Measurements from ENCODE around the gene TEKT5.

The TEKT5 gene

DNA sequence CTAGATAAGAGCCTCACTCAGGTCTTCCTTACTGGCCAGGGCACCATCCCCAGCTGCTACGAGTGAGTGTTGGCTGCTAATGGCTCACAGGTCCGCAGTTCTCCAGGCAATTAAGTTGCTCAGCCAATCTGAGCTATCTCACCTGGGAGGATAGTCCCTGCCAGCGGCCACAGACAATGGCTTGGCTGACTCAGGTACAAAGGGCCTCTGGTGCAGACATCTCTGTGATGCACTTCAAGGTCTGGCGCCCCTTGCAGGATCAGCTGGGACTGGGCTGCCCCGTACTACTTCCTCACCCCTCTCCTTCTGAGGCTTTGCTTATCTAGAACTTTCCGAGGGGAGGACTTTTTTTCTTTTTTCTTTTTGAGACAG lies 65.2 kb downstream of the TEKT5 start:
- H3K4me3 ChIP-seq (ENCODE audit: low read length in 2 of 2), result no peak overlapping the region
- H3K14ac ChIP-seq (ENCODE audit: low read length), result no peak overlapping the region
- no peak overlapping the region for H2BK15ac ChIP-seq (ENCODE audit: low read length)
- no peaks in the 10 kb centered on the region for H3K36me3 ChIP-seq (replicated peaks in 1 of 2; ENCODE audit: control insufficient read depth in 2 of 2, insufficient read depth in 2 of 2, low read length in 2 of 2)
- H3K79me1 ChIP-seq (ENCODE audit: low read depth, low read length), result no peaks in the 10 kb centered on the region
- no peak overlapping the region for H2BK12ac ChIP-seq (ENCODE audit: low read length)
- peaks cover 0 to 10% (median 0%) of the 10 kb centered on the region in 3 experiments for H3K27me3 ChIP-seq (ENCODE audit: control insufficient read depth in 3 of 3, insufficient read depth in 3 of 3, low read depth in 1 of 3, low read length in 3 of 3)
- DNase-seq (ENCODE audit: low spot score), result no peak
- no peak overlapping the region for H2BK120ac ChIP-seq (ENCODE audit: low read depth, low read length)
- no peak overlapping the region for H2AK5ac ChIP-seq (ENCODE audit: low read depth, low read length)
- H3K9me3 ChIP-seq (replicated peaks in 1 of 2; ENCODE audit: control insufficient read depth in 2 of 2, insufficient read depth in 1 of 2, low read depth in 1 of 2, low read length in 2 of 2), result peaks cover 0 to under 1% of the 10 kb centered on the region in 2 donors
- no peak overlapping the region for H3K9ac ChIP-seq (ENCODE audit: low read depth, low read length, poor library complexity)
- no peak overlapping the region for H3K4me2 ChIP-seq (ENCODE audit: insufficient read depth, low read length, poor library complexity, severe bottlenecking)
- no peaks in the 10 kb centered on the region for H3K4me1 ChIP-seq (ENCODE audit: control insufficient read depth in 2 of 2, insufficient read depth in 1 of 2, low read depth in 1 of 2, low read length in 2 of 2)
- H3K18ac ChIP-seq (ENCODE audit: low read length), result no peak overlapping the region
- H3K23ac ChIP-seq (ENCODE audit: low read depth, low read length, poor library complexity), result no peak overlapping the region
- no peak overlapping the region for H3K27ac ChIP-seq (replicated peaks; ENCODE audit: low read length)
- H2AFZ ChIP-seq (ENCODE audit: low read length), result no peak overlapping the region
- no peak overlapping the region for H4K8ac ChIP-seq (ENCODE audit: low read depth, low read length)
- H2BK5ac ChIP-seq (ENCODE audit: low read length), result no peak overlapping the region
- no peak overlapping the region for H4K91ac ChIP-seq (ENCODE audit: low read depth, low read length, poor library complexity)
- no CpG with 5 or more reads among the region's 6 CpGs for WGBS, 2 donors (ENCODE audit: extremely low coverage in 2 of 2, insufficient read length in 2 of 2, insufficient replicate concordance in 1 of 2)
- no peak overlapping the region for H3K4ac ChIP-seq (ENCODE audit: low read length)

DNA sequence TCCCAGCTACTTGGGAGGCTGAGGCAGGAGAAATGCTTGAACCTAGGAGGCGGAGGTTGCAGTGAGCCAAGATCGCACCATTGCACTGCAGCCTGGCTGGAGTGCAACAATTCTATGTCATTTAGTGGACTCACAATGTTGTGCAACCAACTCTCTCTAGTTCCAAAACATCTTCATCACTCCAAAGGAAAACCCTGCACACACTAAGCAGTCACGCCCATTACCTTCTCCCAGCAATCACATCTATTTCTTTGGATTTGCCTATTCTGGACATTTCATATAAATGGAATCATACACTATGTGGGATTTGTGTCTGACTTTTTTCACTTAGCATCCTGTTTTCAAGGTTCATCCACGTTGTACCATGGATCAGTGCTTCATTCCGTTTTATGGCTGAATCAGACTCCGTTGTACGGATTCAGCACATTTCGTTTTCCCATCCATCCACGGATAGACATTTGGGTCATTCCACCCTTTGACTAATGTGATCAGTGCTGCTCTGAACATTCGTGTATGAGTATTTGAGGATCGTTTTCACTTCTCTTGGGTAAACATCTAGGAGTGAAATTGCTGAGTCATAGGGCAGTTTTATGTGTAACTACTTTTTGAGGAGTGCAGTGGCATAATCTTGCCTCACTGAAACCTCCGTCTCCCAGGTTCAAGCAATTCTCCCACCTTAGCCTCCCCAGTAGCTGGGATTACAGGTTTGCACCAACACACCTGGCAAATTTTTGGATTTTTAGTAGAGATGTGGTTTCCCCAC lies 69.0 kb downstream of the TEKT5 start:
- Histone ChIP-seq H3K4ac (ENCODE audit: low read length) (no peak overlapping the region), H3K79me1 (ENCODE audit: low read depth, low read length) (no peaks in the 10 kb centered on the region), H3K18ac (ENCODE audit: low read length) (no peak overlapping the region), H3K4me2 (ENCODE audit: insufficient read depth, low read length, poor library complexity, severe bottlenecking) (no peak overlapping the region), H4K8ac (ENCODE audit: low read depth, low read length) (no peak overlapping the region), H2AFZ (ENCODE audit: low read length) (no peak overlapping the region), H4K91ac (ENCODE audit: low read depth, low read length, poor library complexity) (no peak overlapping the region), H3K14ac (ENCODE audit: low read length) (no peak overlapping the region), H3K4me1 (ENCODE audit: control insufficient read depth in 2 of 2, insufficient read depth in 1 of 2, low read depth in 1 of 2, low read length in 2 of 2) (peaks cover 0 to 3% of the 10 kb centered on the region in 2 donors), H3K27ac (replicated peaks; ENCODE audit: low read length) (no peak overlapping the region), H3K36me3 (replicated peaks in 1 of 2; ENCODE audit: control insufficient read depth in 2 of 2, insufficient read depth in 2 of 2, low read length in 2 of 2) (no peaks in the 10 kb centered on the region), H3K9me3 (replicated peaks in 1 of 2; ENCODE audit: control insufficient read depth in 2 of 2, insufficient read depth in 1 of 2, low read depth in 1 of 2, low read length in 2 of 2) (no peaks in the 10 kb centered on the region), H2BK15ac (ENCODE audit: low read length) (no peak overlapping the region), H2BK5ac (ENCODE audit: low read length) (no peak overlapping the region), H3K4me3 (ENCODE audit: low read length in 2 of 2) (no peak overlapping the region), H3K27me3 (ENCODE audit: control insufficient read depth in 3 of 3, insufficient read depth in 3 of 3, low read depth in 1 of 3, low read length in 3 of 3) (peaks cover 0 to 14% (median 0%) of the 10 kb centered on the region in 3 experiments), H2BK120ac (ENCODE audit: low read depth, low read length) (no peak overlapping the region), H3K23ac (ENCODE audit: low read depth, low read length, poor library complexity) (no peak overlapping the region), H3K9ac (ENCODE audit: low read depth, low read length, poor library complexity) (no peak overlapping the region), H2AK5ac (ENCODE audit: low read depth, low read length) (no peak overlapping the region), H2BK12ac (ENCODE audit: low read length) (no peak overlapping the region)
- no peak for DNase-seq (ENCODE audit: low spot score)
- WGBS, 2 donors (ENCODE audit: extremely low coverage in 2 of 2, insufficient read length in 2 of 2, insufficient replicate concordance in 1 of 2), result no CpG with 5 or more reads among the region's 12 CpGs

DNA sequence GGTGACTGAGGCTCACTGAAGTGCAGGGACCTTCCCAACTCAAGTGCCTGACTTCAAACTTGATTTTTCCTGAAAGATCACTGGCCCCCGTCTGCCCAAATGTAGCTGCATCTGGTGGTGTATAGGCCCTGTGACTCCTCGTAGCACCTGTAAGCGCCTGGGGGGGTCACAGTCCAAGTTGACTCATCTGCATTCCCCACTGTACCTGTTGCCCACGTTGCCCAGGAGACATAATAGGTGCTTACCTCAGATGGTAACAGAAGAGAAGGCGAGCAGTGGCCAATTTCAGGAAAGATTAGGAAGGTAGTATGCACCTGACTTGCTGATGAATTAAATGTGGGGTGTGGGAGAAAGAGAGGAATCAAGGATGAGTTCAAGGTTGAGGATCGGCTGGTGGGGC lies 70.2 kb downstream of the TEKT5 start:
- Histone ChIP-seq H2BK120ac (ENCODE audit: low read depth, low read length) (no peak overlapping the region), H3K79me1 (ENCODE audit: low read depth, low read length) (no peaks in the 10 kb centered on the region)
- WGBS, 2 donors (ENCODE audit: extremely low coverage in 2 of 2, insufficient read length in 2 of 2, insufficient replicate concordance in 1 of 2), result no CpG with 5 or more reads among the region's 6 CpGs

DNA sequence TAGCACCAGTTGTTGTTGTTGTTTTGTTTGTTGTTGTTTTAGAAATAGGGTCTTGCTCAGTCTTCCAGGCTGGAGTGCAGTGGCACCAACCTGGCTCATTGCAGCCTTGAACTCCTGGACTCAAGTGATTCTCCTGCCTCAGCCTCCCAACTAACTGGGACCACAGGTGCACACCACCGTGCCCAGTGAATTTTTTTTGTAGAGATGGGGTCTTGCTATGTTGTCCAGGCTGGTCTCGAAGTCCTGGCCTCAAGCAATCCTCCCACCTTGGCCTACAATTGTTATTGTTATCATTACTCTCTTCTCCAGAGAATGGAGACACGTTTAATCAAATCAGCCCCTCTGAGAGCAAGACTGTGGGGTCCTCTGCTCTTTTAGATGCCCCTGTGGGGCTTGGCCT lies 71.7 kb downstream of the TEKT5 start:
- no peak overlapping the region for H3K9ac ChIP-seq (ENCODE audit: low read depth, low read length, poor library complexity)
- no peak overlapping the region for H2BK15ac ChIP-seq (ENCODE audit: low read length)
- H2AFZ ChIP-seq (ENCODE audit: low read length), result no peak overlapping the region
- H3K18ac ChIP-seq (ENCODE audit: low read length), result no peak overlapping the region
- H2BK5ac ChIP-seq (ENCODE audit: low read length), result no peak overlapping the region
- no peak for DNase-seq (ENCODE audit: low spot score)
- no peak overlapping the region for H2BK120ac ChIP-seq (ENCODE audit: low read depth, low read length)
- no peak overlapping the region for H3K27ac ChIP-seq (replicated peaks; ENCODE audit: low read length)
- H3K9me3 ChIP-seq (replicated peaks in 1 of 2; ENCODE audit: control insufficient read depth in 2 of 2, insufficient read depth in 1 of 2, low read depth in 1 of 2, low read length in 2 of 2), result no peaks in the 10 kb centered on the region
- no peak overlapping the region for H2AK5ac ChIP-seq (ENCODE audit: low read depth, low read length)
- no peak overlapping the region for H3K23ac ChIP-seq (ENCODE audit: low read depth, low read length, poor library complexity)
- no peak overlapping the region for H2BK12ac ChIP-seq (ENCODE audit: low read length)
- peaks cover 0 to 37% (median 0%) of the 10 kb centered on the region in 3 experiments for H3K27me3 ChIP-seq (ENCODE audit: control insufficient read depth in 3 of 3, insufficient read depth in 3 of 3, low read depth in 1 of 3, low read length in 3 of 3)
- peaks cover 0 to 11% of the 10 kb centered on the region in 2 donors for H3K4me1 ChIP-seq (ENCODE audit: control insufficient read depth in 2 of 2, insufficient read depth in 1 of 2, low read depth in 1 of 2, low read length in 2 of 2)
- no peaks in the 10 kb centered on the region for H3K36me3 ChIP-seq (replicated peaks in 1 of 2; ENCODE audit: control insufficient read depth in 2 of 2, insufficient read depth in 2 of 2, low read length in 2 of 2)
- WGBS, 2 donors (ENCODE audit: extremely low coverage in 2 of 2, insufficient read length in 2 of 2, insufficient replicate concordance in 1 of 2), result no CpG with 5 or more reads among the region's 3 CpGs
- H3K4ac ChIP-seq (ENCODE audit: low read length), result no peak overlapping the region
- no peaks in the 10 kb centered on the region for H3K79me1 ChIP-seq (ENCODE audit: low read depth, low read length)
- H3K4me3 ChIP-seq (ENCODE audit: low read length in 2 of 2), result no peak overlapping the region
- H3K14ac ChIP-seq (ENCODE audit: low read length), result no peak overlapping the region
- no peak overlapping the region for H4K91ac ChIP-seq (ENCODE audit: low read depth, low read length, poor library complexity)
- no peak overlapping the region for H4K8ac ChIP-seq (ENCODE audit: low read depth, low read length)
- H3K4me2 ChIP-seq (ENCODE audit: insufficient read depth, low read length, poor library complexity, severe bottlenecking), result no peak overlapping the region

More for the DNA sequence above, 70.2 kb downstream of the TEKT5 start:
- H2AFZ ChIP-seq (ENCODE audit: low read length), result no peak overlapping the region
- no peak overlapping the region for H4K8ac ChIP-seq (ENCODE audit: low read depth, low read length)
- no peak overlapping the region for H3K18ac ChIP-seq (ENCODE audit: low read length)
- H3K27me3 ChIP-seq (ENCODE audit: control insufficient read depth in 3 of 3, insufficient read depth in 3 of 3, low read depth in 1 of 3, low read length in 3 of 3), result peaks cover 0 to 24% (median 0%) of the 10 kb centered on the region in 3 experiments
- no peak overlapping the region for H2AK5ac ChIP-seq (ENCODE audit: low read depth, low read length)
- no peak overlapping the region for H3K9ac ChIP-seq (ENCODE audit: low read depth, low read length, poor library complexity)
- H2BK12ac ChIP-seq (ENCODE audit: low read length), result no peak overlapping the region
- H3K4me1 ChIP-seq (ENCODE audit: control insufficient read depth in 2 of 2, insufficient read depth in 1 of 2, low read depth in 1 of 2, low read length in 2 of 2), result peaks cover 0 to 3% of the 10 kb centered on the region in 2 donors
- H3K4ac ChIP-seq (ENCODE audit: low read length), result no peak overlapping the region
- no peak overlapping the region for H3K14ac ChIP-seq (ENCODE audit: low read length)
- no peak overlapping the region for H2BK5ac ChIP-seq (ENCODE audit: low read length)
- H3K36me3 ChIP-seq (replicated peaks in 1 of 2; ENCODE audit: control insufficient read depth in 2 of 2, insufficient read depth in 2 of 2, low read length in 2 of 2), result no peaks in the 10 kb centered on the region
- H3K4me3 ChIP-seq (ENCODE audit: low read length in 2 of 2), result no peak overlapping the region
- H4K91ac ChIP-seq (ENCODE audit: low read depth, low read length, poor library complexity), result no peak overlapping the region
- no peak overlapping the region for H3K27ac ChIP-seq (replicated peaks; ENCODE audit: low read length)
- H3K9me3 ChIP-seq (replicated peaks in 1 of 2; ENCODE audit: control insufficient read depth in 2 of 2, insufficient read depth in 1 of 2, low read depth in 1 of 2, low read length in 2 of 2), result no peaks in the 10 kb centered on the region
- H3K23ac ChIP-seq (ENCODE audit: low read depth, low read length, poor library complexity), result no peak overlapping the region
- no peak overlapping the region for H2BK15ac ChIP-seq (ENCODE audit: low read length)
- no peak overlapping the region for H3K4me2 ChIP-seq (ENCODE audit: insufficient read depth, low read length, poor library complexity, severe bottlenecking)
- DNase-seq (ENCODE audit: low spot score), result no peak
